CD4-positive, alpha-beta T cell (primary cell): ENCODE measurements around the gene ARSA. TPM values are rescaled to one million over a fixed set of nuclear protein-coding genes. Genes with fewer than 3 reads are reported as not detected.
"Not testable (repeated sequence)": the region's sequence is repeated elsewhere in the genome, so short reads cannot be mapped to it uniquely, and the experiment has no call there.

Experiments used
- ATAC-seq: fragments of 200-7000 bp; cut with Tn5 transposase; one replicate; pipeline ENCODE4 v1.10.0; 2022; ENCODE audit warnings: mild to moderate bottlenecking; ENCODE audit not compliant: poor library complexity
- CTCF ChIA-PET: fragments of 350-600 bp; sonication (Branson Sonifier 250); formaldehyde crosslinking; loops from one replicate; lab custom pipeline; 2021; ENCODE audit warnings: antibody characterized with exemption, inconsistent platforms; lab: Charles Lee
- POLR2A ChIA-PET: fragments of 350-600 bp; sonication (Branson Sonifier 250); formaldehyde crosslinking; loops from one replicate; lab custom pipeline; 2021; ENCODE audit warnings: antibody characterized with exemption, inconsistent platforms; lab: Charles Lee
- DNase-seq, 14 experiments: peaks; one replicate each; pipeline ENCODE4 v3.0.0-alpha.2; 2013 to 2020; ENCODE audit warnings: mixed read lengths in 2 of 14
- H3K27ac ChIP-seq, 2 donors: one replicate each; pipeline versions ENCODE4 v1.5.1 to v1.7.0; 2013; ENCODE audit warnings: low read length in 2 of 2, low read depth in 1 of 2, mild to moderate bottlenecking in 1 of 2
- H3K27me3 ChIP-seq, 2 experiments: 1 replicate in 1 of 2; 2 replicates in 1 of 2; pipeline versions ENCODE4 v1.6.1 to v1.7.0; 2013; ENCODE audit warnings: low read length in 2 of 2, control low read depth in 1 of 2, mild to moderate bottlenecking in 1 of 2, moderate library complexity in 1 of 2; ENCODE audit not compliant: insufficient read depth in 2 of 2, control insufficient read depth in 1 of 2
- H3K36me3 ChIP-seq: one replicate; pipeline ENCODE4 v1.6.1; 2013; ENCODE audit warnings: low read length, control low read depth; ENCODE audit not compliant: insufficient read depth
- H3K4me1 ChIP-seq: one replicate; pipeline ENCODE4 v1.6.1; 2013; ENCODE audit warnings: low read length, control low read depth; ENCODE audit not compliant: insufficient read depth
- H3K4me3 ChIP-seq: one replicate; pipeline ENCODE4 v1.5.1; 2013; ENCODE audit warnings: mild to moderate bottlenecking, low read length, moderate library complexity
- H3K9me3 ChIP-seq, 2 experiments: 1 replicate in 1 of 2; 2 replicates in 1 of 2; pipeline versions ENCODE4 v1.6.1 to v1.7.0; 2013; ENCODE audit warnings: low read length in 2 of 2, mild to moderate bottlenecking in 2 of 2, control low read depth in 1 of 2, moderate library complexity in 1 of 2; ENCODE audit not compliant: control insufficient read depth in 1 of 2, insufficient read depth in 1 of 2
- H3K27ac Mint-ChIP-seq: one replicate; pipeline ENCODE4 v1.8.0; 2020; ENCODE audit warnings: mixed read lengths
- H3K27me3 Mint-ChIP-seq: one replicate; pipeline ENCODE4 v1.8.0; 2021; ENCODE audit warnings: mixed read lengths
- H3K36me3 Mint-ChIP-seq: one replicate; pipeline ENCODE4 v1.8.0; 2021; ENCODE audit warnings: low read depth, mixed read lengths
- H3K4me1 Mint-ChIP-seq: one replicate; pipeline ENCODE4 v1.8.0; 2021; ENCODE audit warnings: low read depth, mixed read lengths
- H3K4me3 Mint-ChIP-seq: one replicate; pipeline ENCODE4 v1.8.0; 2020; ENCODE audit warnings: mild to moderate bottlenecking, mixed read lengths
- H3K9me3 Mint-ChIP-seq: one replicate; pipeline ENCODE4 v1.8.0; 2020; ENCODE audit warnings: mixed read lengths
- intact Hi-C, 2 experiments: fragments of 100-400 bp; cut with DNase I in 1 of 2; cut with micrococcal nuclease in 1 of 2; formaldehyde crosslinking; loops; one replicate each; pipeline versions ENCODE4 v1.15.1 to v1.9.0; 2023 to 2025; cut with DNase I, micrococcal nuclease
- total RNA-seq, 174 experiments: library from RNA in 2 of 174; stranded (reverse) in 2 of 174; gene quantifications; one replicate each; pipeline ENCODE4 v1.2.3 and lab custom pipeline; 2021 to 2026
- TF ChIP-seq, protein P1 (sequence below): fragments of 200-600 bp; IDR thresholded peaks from one replicate; pipeline ENCODE4 v1.8.0; 2022; ENCODE audit warnings: antibody characterized with exemption, mild to moderate bottlenecking

The ARSA gene
- total RNA-seq, 2 experiments from 2014 or later, result 52.3 to 54.4 TPM

DNA sequence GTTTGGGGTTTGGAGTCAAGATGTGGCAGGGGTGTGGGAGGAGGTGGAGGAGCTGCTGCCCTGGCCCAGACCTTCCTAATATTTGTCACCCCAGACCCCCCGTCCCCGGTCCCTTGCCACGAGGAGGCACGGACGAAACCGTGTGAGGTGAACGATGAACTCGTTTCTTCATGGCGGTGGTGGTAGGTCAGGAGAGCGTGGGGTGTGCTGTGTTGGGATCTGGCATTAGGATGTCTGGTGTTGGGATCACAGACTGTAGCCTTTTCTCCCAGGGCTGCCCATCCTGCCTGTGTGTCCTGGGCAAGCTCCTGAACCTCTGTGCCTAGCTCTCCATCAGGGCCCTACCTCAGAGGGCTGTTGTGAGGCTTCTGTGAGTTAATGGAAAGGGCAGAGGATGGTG, 19.0 kb downstream of the ARSA start:
- peaks cover 0 to 10% of the 10 kb centered on the region in 2 experiments for H3K9me3 ChIP-seq
- POLR2A ChIA-PET, result no interaction called here

DNA sequence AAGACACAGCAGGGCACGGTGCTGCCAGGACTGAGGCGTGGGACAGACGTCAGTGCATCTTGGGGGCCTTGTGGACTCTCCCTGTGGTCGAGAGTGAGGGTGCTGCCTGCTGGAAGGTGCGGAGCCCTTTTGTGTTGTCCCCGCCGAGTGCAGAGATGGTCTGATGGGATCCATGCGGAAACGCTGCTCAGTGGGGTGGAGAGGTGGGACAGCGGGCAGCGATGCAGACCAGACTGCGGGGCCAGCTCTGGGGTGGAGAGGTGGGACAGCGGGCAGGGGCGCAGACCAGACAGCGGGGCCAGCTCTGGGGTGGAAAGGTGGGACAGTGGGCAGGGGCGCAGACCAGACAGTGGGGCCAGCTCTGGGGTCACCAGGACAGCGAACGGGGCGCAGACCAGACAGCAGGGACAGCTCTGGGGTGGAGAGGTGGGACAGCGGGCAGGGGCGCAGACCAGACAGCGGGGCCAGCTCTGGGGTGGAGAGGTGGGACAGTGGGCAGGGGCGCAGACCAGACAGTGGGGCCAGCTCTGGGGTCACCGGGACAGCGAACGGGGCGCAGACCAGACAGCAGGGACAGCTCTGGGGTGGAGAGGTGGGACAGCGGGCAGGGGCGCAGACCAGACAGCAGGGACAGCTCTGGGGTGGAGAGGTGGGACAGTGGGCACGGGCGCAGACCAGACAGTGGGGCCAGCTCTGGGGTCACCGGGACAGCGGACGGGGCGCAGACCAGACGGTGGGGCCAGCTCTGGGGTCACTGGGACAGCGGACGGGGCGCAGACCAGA, 19.7 kb downstream of the ARSA start:
- Histone ChIP-seq H3K9me3 (peaks cover 0 to 14% of the 10 kb centered on the region in 2 experiments), H3K27me3 (peaks cover 20 to 36% of the 10 kb centered on the region in 2 experiments)
- H3K4me1 ChIP-seq, H3K4me3 ChIP-seq, H3K27ac Mint-ChIP-seq, H3K27ac ChIP-seq, CTCF ChIA-PET, H3K4me1 Mint-ChIP-seq, H3K9me3 Mint-ChIP-seq, H3K4me3 Mint-ChIP-seq, intact Hi-C loops, ATAC-seq, H3K36me3 ChIP-seq, H3K36me3 Mint-ChIP-seq: not testable (repeated sequence)
- peaks cover 45% of the 10 kb centered on the region for H3K27me3 Mint-ChIP-seq
- POLR2A ChIA-PET, result interaction anchor here (0.6 kb wide), 1 partner anchor 362 kb away, joined by 3 read pairs; no protein-coding TSS in a partner anchor
- peak in 1 of 14 experiments; percentile 7 for DNase-seq

More for the DNA sequence above, 19.0 kb downstream of the ARSA start:
- Mint-ChIP-seq H3K4me3 (no peak overlapping the region), H3K27me3 (peaks cover 42% of the 10 kb centered on the region), H3K4me1 (no peaks in the 10 kb centered on the region), H3K9me3 (no peaks in the 10 kb centered on the region), H3K27ac (no peak overlapping the region), H3K36me3 (no peaks in the 10 kb centered on the region)
- Histone ChIP-seq H3K36me3 (no peaks in the 10 kb centered on the region), H3K27ac (no peak overlapping the region), H3K4me3 (no peak overlapping the region), H3K4me1 (peaks cover 4% of the 10 kb centered on the region), H3K27me3 (peaks cover 19 to 29% of the 10 kb centered on the region in 2 experiments)
- CTCF ChIA-PET, result no interaction called here
- peak in 1 of 14 experiments; percentile 5 for DNase-seq
- intact Hi-C loops, result no loop called here
- ATAC-seq, result no peak
- TF ChIP-seq, protein P1, sequence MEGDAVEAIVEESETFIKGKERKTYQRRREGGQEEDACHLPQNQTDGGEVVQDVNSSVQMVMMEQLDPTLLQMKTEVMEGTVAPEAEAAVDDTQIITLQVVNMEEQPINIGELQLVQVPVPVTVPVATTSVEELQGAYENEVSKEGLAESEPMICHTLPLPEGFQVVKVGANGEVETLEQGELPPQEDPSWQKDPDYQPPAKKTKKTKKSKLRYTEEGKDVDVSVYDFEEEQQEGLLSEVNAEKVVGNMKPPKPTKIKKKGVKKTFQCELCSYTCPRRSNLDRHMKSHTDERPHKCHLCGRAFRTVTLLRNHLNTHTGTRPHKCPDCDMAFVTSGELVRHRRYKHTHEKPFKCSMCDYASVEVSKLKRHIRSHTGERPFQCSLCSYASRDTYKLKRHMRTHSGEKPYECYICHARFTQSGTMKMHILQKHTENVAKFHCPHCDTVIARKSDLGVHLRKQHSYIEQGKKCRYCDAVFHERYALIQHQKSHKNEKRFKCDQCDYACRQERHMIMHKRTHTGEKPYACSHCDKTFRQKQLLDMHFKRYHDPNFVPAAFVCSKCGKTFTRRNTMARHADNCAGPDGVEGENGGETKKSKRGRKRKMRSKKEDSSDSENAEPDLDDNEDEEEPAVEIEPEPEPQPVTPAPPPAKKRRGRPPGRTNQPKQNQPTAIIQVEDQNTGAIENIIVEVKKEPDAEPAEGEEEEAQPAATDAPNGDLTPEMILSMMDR, result no peak

DNA sequence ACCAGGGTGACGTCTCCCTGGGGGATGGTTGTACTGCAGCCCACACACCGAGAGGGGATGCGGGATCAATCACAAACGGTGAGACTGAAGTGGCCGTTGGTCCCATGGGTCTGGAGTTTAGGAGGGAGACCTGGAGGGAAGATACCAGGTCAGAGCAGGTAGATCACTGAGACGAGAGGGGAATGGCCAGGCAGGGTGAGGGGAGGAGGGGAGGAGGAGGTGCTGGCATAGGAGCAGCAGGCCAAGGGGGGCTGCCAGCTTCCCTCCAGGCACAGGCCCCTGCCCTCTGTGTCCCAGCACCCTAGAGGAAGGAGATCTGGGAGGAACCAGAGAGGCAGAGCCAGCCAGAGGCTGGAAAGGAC, 20.3 kb downstream of the ARSA start:
- H3K4me3 Mint-ChIP-seq, result no peak overlapping the region
- peaks cover 51% of the 10 kb centered on the region for H3K27me3 Mint-ChIP-seq
- H3K27ac ChIP-seq, result no peak overlapping the region
- H3K4me1 Mint-ChIP-seq, result no peaks in the 10 kb centered on the region
- peaks cover 0 to 18% of the 10 kb centered on the region in 2 experiments for H3K9me3 ChIP-seq
- DNase-seq (no peak), ATAC-seq (no peak)
- TF ChIP-seq, protein P1, result no peak
- ChIA-PET CTCF (no interaction called here), POLR2A (no interaction called here)
- no peak overlapping the region for H3K4me3 ChIP-seq
- no peaks in the 10 kb centered on the region for H3K36me3 ChIP-seq
- H3K27ac Mint-ChIP-seq, result no peak overlapping the region
- peaks cover 4% of the 10 kb centered on the region for H3K4me1 ChIP-seq
- no peaks in the 10 kb centered on the region for H3K36me3 Mint-ChIP-seq
- H3K27me3 ChIP-seq, result peaks cover 24 to 42% of the 10 kb centered on the region in 2 experiments
- no peaks in the 10 kb centered on the region for H3K9me3 Mint-ChIP-seq
- intact Hi-C loops, result no loop called here
